ENCODE results near the gene SLIT3. TPM values are rescaled to one million over a fixed set of nuclear protein-coding genes. Genes with fewer than 3 reads are reported as not detected.

SLIT3 gene
- total RNA-seq, 1 experiment from 2014 or later = 0.44 TPM

DNA sequence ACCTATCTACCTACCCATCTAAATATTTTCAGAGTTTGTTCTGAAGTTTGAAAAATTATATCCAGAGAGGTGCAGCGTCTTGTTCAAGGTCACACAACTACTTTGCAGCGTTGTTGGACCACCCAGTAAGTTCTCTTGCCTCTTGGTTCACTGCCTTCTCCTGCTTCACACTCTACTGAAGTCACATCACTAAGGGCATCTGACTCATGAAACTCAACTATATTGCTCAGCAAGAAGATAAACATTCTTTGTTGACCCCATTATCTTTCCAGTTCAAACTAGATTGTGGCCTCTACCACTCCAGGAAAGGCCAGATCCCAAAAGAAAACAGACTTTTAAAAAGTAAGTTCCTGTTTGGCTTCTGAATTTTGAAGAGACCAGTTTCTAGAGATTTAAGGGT lies 326.9 kb downstream of the SLIT3 start:
- no peaks in the 10 kb centered on the region for H3K9me3 ChIP-seq (ENCODE audit: low read length)
- no peak overlapping the region for H2AFZ ChIP-seq (ENCODE audit: low read length)
- no peaks in the 10 kb centered on the region for H4K20me1 ChIP-seq (ENCODE audit: low read length)
- TF ChIP-seq EZH2phosphoT487 (IDR thresholded peaks at IDR 0.05; ENCODE audit: borderline replicate concordance, low read length) = no peak
- TF ChIP-seq EZH2 (IDR thresholded peaks at IDR 0.05; ENCODE audit: low read length, unreplicated experiment) = no peak
- TF ChIP-seq, protein P1, sequence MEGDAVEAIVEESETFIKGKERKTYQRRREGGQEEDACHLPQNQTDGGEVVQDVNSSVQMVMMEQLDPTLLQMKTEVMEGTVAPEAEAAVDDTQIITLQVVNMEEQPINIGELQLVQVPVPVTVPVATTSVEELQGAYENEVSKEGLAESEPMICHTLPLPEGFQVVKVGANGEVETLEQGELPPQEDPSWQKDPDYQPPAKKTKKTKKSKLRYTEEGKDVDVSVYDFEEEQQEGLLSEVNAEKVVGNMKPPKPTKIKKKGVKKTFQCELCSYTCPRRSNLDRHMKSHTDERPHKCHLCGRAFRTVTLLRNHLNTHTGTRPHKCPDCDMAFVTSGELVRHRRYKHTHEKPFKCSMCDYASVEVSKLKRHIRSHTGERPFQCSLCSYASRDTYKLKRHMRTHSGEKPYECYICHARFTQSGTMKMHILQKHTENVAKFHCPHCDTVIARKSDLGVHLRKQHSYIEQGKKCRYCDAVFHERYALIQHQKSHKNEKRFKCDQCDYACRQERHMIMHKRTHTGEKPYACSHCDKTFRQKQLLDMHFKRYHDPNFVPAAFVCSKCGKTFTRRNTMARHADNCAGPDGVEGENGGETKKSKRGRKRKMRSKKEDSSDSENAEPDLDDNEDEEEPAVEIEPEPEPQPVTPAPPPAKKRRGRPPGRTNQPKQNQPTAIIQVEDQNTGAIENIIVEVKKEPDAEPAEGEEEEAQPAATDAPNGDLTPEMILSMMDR (conservative IDR thresholded peaks at IDR 0.05; ENCODE audit: low read depth, low read length) = no peak
- DNase-seq = no peak
- H3K4me3 ChIP-seq (ENCODE audit: low read length) = no peak overlapping the region
- ATAC-seq = no peak
- no peaks in the 10 kb centered on the region for H3K79me2 ChIP-seq (ENCODE audit: low read length)
- no peaks in the 10 kb centered on the region for H3F3A ChIP-seq (ENCODE audit: low read length, unreplicated experiment)
- CTCF ChIA-PET = no interaction called here
- H3K4me1 ChIP-seq (ENCODE audit: insufficient read depth, low read length) = 0 out of 2 replicates have a peak, but pooled peaks cover 7% of the 10 kb centered on the region
- no TSS peak for BruUV-seq (replicated peaks)
- H3K27ac ChIP-seq (ENCODE audit: low read length) = no peak overlapping the region
- intact Hi-C loops (cut with micrococcal nuclease) = no loop called here
- H3K9ac ChIP-seq (ENCODE audit: low read length) = no peak overlapping the region
- POLR2A ChIA-PET (ENCODE audit: unreplicated experiment) = no interaction called here
- no peaks in the 10 kb centered on the region for H3K36me3 ChIP-seq (ENCODE audit: low read depth, low read length)
- H3K9me2 ChIP-seq (replicated peaks; ENCODE audit: low read length) = no peaks in the 10 kb centered on the region
- peaks cover 4% of the 10 kb centered on the region; the same call in 1 of the 2 replicates for H3K27me3 ChIP-seq (ENCODE audit: low read length)
- no peak overlapping the region for H3K4me2 ChIP-seq (ENCODE audit: low read length)

DNA sequence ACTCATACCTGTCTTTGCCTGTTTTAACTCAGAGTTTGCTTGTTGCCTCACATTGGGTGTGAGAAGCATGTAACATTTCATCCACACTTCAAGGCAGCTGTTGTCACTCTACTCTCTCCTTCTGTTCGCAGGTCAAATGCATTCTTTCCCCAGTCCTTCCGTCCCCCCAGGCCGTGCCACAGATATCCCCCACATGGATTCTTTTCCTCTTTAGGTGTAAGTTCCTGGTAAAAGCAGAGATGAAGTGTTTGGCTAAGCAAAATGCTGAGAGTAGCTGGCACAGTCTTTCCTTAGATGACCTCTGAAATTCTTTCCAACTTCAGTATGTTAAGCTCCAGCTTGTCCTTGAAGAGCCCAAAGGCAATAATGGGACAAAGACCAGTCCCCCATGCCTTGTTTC lies 328.2 kb downstream of the SLIT3 start:
- Histone ChIP-seq H4K20me1 (ENCODE audit: low read length) (no peaks in the 10 kb centered on the region), H3K4me1 (ENCODE audit: insufficient read depth, low read length) (no peaks in the 10 kb centered on the region), H3K36me3 (ENCODE audit: low read depth, low read length) (no peaks in the 10 kb centered on the region), H3K27ac (ENCODE audit: low read length) (no peak overlapping the region), H3K79me2 (ENCODE audit: low read length) (no peaks in the 10 kb centered on the region), H3K9ac (ENCODE audit: low read length) (no peak overlapping the region), H3K9me3 (ENCODE audit: low read length) (no peaks in the 10 kb centered on the region), H3K4me3 (ENCODE audit: low read length) (no peak overlapping the region), H3K27me3 (ENCODE audit: low read length) (peaks cover 9% of the 10 kb centered on the region; the same call in 1 of the 2 replicates), H3F3A (ENCODE audit: low read length, unreplicated experiment) (no peaks in the 10 kb centered on the region), H3K9me2 (replicated peaks; ENCODE audit: low read length) (no peaks in the 10 kb centered on the region), H3K4me2 (ENCODE audit: low read length) (no peak overlapping the region), H2AFZ (ENCODE audit: low read length) (no peak overlapping the region)
- CTCF ChIA-PET = no interaction called here
- intact Hi-C loops (cut with micrococcal nuclease) = no loop called here
- no peak for ATAC-seq
- POLR2A ChIA-PET (ENCODE audit: unreplicated experiment) = no interaction called here
- no peak for DNase-seq
- no peak for TF ChIP-seq EZH2phosphoT487 (IDR thresholded peaks at IDR 0.05; ENCODE audit: borderline replicate concordance, low read length)
- TF ChIP-seq EZH2 (IDR thresholded peaks at IDR 0.05; ENCODE audit: low read length, unreplicated experiment) = no peak
- TF ChIP-seq, protein P1 (conservative IDR thresholded peaks at IDR 0.05; ENCODE audit: low read depth, low read length) = no peak
- BruUV-seq (replicated peaks) = no TSS peak

DNA sequence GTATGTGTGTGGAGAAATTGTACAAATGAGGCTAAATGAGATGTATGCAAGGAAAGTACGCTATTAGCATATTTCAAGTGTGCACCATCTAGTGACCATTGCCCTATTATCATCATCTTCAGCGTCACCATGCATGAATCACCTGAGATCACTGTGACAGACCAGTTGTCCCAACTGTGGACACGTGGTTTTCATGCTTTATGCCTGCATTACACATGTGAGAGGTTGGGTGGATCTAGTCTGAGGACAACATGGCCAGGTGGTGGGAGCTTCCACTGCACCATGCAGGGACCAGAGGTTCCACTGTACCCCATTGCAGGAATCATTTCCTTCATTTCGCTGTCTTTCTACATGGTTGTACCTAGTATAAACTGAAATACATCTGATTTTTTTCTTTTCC lies 329.8 kb downstream of the SLIT3 start:
- TF ChIP-seq EZH2phosphoT487 (IDR thresholded peaks at IDR 0.05; ENCODE audit: borderline replicate concordance, low read length) (no peak), EZH2 (IDR thresholded peaks at IDR 0.05; ENCODE audit: low read length, unreplicated experiment) (no peak)
- TF ChIP-seq, protein P1 (conservative IDR thresholded peaks at IDR 0.05; ENCODE audit: low read depth, low read length) = no peak
- H3K27me3 ChIP-seq (ENCODE audit: low read length) = peaks cover 9% of the 10 kb centered on the region; the same call in 1 of the 2 replicates
- intact Hi-C loops (cut with micrococcal nuclease) = no loop called here
- CTCF ChIA-PET = no interaction called here
- BruUV-seq (replicated peaks) = no TSS peak
- H3F3A ChIP-seq (ENCODE audit: low read length, unreplicated experiment) = no peaks in the 10 kb centered on the region
- ATAC-seq (no peak), DNase-seq (no peak)
- H3K4me2 ChIP-seq (ENCODE audit: low read length) = no peak overlapping the region
- H3K79me2 ChIP-seq (ENCODE audit: low read length) = no peaks in the 10 kb centered on the region
- H3K4me3 ChIP-seq (ENCODE audit: low read length) = no peak overlapping the region
- POLR2A ChIA-PET (ENCODE audit: unreplicated experiment) = no interaction called here
- no peak overlapping the region for H2AFZ ChIP-seq (ENCODE audit: low read length)
- no peaks in the 10 kb centered on the region for H3K9me3 ChIP-seq (ENCODE audit: low read length)
- no peak overlapping the region for H3K9ac ChIP-seq (ENCODE audit: low read length)
- no peaks in the 10 kb centered on the region for H3K36me3 ChIP-seq (ENCODE audit: low read depth, low read length)
- no peaks in the 10 kb centered on the region for H4K20me1 ChIP-seq (ENCODE audit: low read length)
- no peak overlapping the region for H3K27ac ChIP-seq (ENCODE audit: low read length)
- H3K9me2 ChIP-seq (replicated peaks; ENCODE audit: low read length) = no peaks in the 10 kb centered on the region
- H3K4me1 ChIP-seq (ENCODE audit: insufficient read depth, low read length) = no peaks in the 10 kb centered on the region

Measured in PC-3 (cell line).